Neural crest cell (in vitro differentiated cells): Measurements from ENCODE around the gene DCHS2. TPM values are rescaled to one million over a fixed set of nuclear protein-coding genes. Genes with fewer than 3 reads are reported as not detected.

Source experiments
- DNase-seq: peaks from one replicate; pipeline ENCODE4 v3.0.0; 2021; ENCODE audit warnings: low read depth, mixed read lengths, low spot score
- H3K27ac Mint-ChIP-seq: one replicate; pipeline ENCODE4 v1.8.0; 2021; ENCODE audit warnings: mild to moderate bottlenecking, mixed read lengths; ENCODE audit not compliant: unreplicated experiment
- H3K27me3 Mint-ChIP-seq: 2 replicates; pipeline ENCODE4 v1.8.0; 2021; ENCODE audit warnings: low read depth, mild to moderate bottlenecking, mixed read lengths
- H3K36me3 Mint-ChIP-seq: 2 replicates; pipeline ENCODE4 v1.8.0; 2021; ENCODE audit warnings: low read depth, mild to moderate bottlenecking, mixed read lengths
- H3K4me1 Mint-ChIP-seq: 2 replicates; pipeline ENCODE4 v1.8.0; 2021; ENCODE audit warnings: mixed read lengths
- H3K4me3 Mint-ChIP-seq: one replicate; pipeline ENCODE4 v1.8.0; 2021; ENCODE audit warnings: mild to moderate bottlenecking, mixed read lengths
- H3K9me3 Mint-ChIP-seq: 2 replicates; pipeline ENCODE4 v1.8.0; 2021; ENCODE audit warnings: mixed read lengths
- CTCF ChIP-seq: fragments of 200-600 bp; sonication (generic); conservative IDR thresholded peaks from 2 replicates; pipeline ENCODE4 v1.5.0; 2021; ENCODE audit warnings: antibody characterized with exemption, mild to moderate bottlenecking
- total RNA-seq: library from RNA; stranded (reverse); gene quantifications from 2 replicates; pipeline ENCODE4 v1.2.1, GENCODE V29; 2021

DCHS2 gene
- total RNA-seq, 1 donor from 2014 or later = 1.2 TPM

- Mint-ChIP-seq H3K4me3 (no peak overlapping the region), H3K4me1 (peaks cover 15% of the 10 kb centered on the region), H3K9me3 (no peaks in the 10 kb centered on the region), H3K27ac (no peak overlapping the region), H3K27me3 (peaks cover 66% of the 10 kb centered on the region), H3K36me3 (no peaks in the 10 kb centered on the region)
- no peak for TF ChIP-seq CTCF
- no peak for DNase-seq
These were observed 1.9 kb downstream of the DCHS2 start for GRCh38 chr4:154489558-154490233.

GRCh38 chr4:154487145-154487544, 4.5 kb downstream of the DCHS2 start:
- no peak for DNase-seq
- no peak for TF ChIP-seq CTCF
- Mint-ChIP-seq H3K27ac (no peak overlapping the region), H3K4me1 (peaks cover 11% of the 10 kb centered on the region), H3K36me3 (no peaks in the 10 kb centered on the region), H3K9me3 (no peaks in the 10 kb centered on the region), H3K27me3 (peaks cover 44% of the 10 kb centered on the region), H3K4me3 (peak overlapping the region; percentile 31)

DNA sequence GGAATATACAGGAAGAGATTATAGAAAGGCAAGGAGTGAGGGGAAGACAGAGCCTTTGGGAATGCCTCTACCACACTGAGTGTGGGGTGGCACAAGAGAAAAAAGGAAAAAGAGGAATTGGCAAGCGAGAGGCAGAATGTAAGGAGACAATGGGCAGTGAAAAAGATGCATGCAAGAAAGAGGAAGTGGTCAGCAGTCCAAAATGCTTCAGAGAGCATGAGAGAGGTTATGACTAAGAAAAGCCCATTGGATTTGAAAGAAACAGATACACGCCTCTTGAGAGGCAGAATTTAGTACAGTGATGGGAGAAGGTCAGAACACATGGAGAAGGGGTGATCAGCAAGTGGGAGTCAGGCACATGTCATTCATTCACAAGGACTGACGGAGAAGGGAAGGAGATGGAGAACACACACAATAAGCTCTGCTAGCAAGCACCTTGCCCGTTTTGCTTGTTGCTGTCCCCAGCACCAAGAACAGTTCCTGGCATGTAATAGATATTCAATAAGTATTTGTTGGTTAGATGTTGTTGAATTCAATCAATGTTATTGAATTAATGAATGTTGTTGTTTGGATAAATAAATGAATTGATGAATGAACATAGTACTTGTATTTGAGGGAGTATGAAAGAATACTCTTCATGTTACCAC, 6.3 kb downstream of the DCHS2 start:
- DNase-seq = no peak
- Mint-ChIP-seq H3K27me3 (peaks cover 25% of the 10 kb centered on the region), H3K36me3 (no peaks in the 10 kb centered on the region), H3K9me3 (no peaks in the 10 kb centered on the region), H3K27ac (no peak overlapping the region), H3K4me3 (no peak overlapping the region), H3K4me1 (no peaks in the 10 kb centered on the region)
- TF ChIP-seq CTCF = no peak

- DNase-seq = no peak
- H3K4me1 Mint-ChIP-seq = no peaks in the 10 kb centered on the region
- H3K36me3 Mint-ChIP-seq = no peaks in the 10 kb centered on the region
- H3K27me3 Mint-ChIP-seq = peaks cover 7% of the 10 kb centered on the region
- no peak for TF ChIP-seq CTCF
- no peak overlapping the region for H3K4me3 Mint-ChIP-seq
- H3K9me3 Mint-ChIP-seq = no peaks in the 10 kb centered on the region
- H3K27ac Mint-ChIP-seq = no peak overlapping the region
These were observed 13.1 kb downstream of the DCHS2 start for GRCh38 chr4:154478547-154478946.

- Mint-ChIP-seq H3K27me3 (peaks cover 7% of the 10 kb centered on the region), H3K4me3 (no peak overlapping the region), H3K27ac (no peak overlapping the region), H3K36me3 (no peaks in the 10 kb centered on the region), H3K9me3 (no peaks in the 10 kb centered on the region), H3K4me1 (no peaks in the 10 kb centered on the region)
- DNase-seq = no peak
- no peak for TF ChIP-seq CTCF
These were observed 13.5 kb downstream of the DCHS2 start for GRCh38 chr4:154478128-154478527.
